HG03108 (cell line): Measurements from ENCODE around the gene ZDBF2.
A peak's percentile ranks its signal among the peaks of the same experiment; 100 is the strongest.
"Not testable (repeated sequence)": the region's sequence is repeated elsewhere in the genome, so short reads cannot be mapped to it uniquely, and the experiment has no call there.

Experiments used
- ATAC-seq: cut with Tn5 transposase; IDR thresholded peaks from one replicate; pipeline ENCODE4 v1.9.1; 2021; ENCODE audit warnings: moderate library complexity; ENCODE audit not compliant: unreplicated experiment

ZDBF2 gene

GRCh38 chr2:206274434-206275311, at the start of gene ZDBF2:
TSS of gene ZDBF2 (plus strand) at chr2:206274663. CDS start at chr2:206281850, 7,187 bp downstream.
- peak; percentile 82 for ATAC-seq

- ATAC-seq, result peak; percentile 90
Measured at GRCh38 chr2:206225435-206226232, 48.8 kb upstream of the ZDBF2 start.

- not testable (repeated sequence) for ATAC-seq
Measured at GRCh38 chr2:206228636-206229035, 45.8 kb upstream of the ZDBF2 start.

GRCh38 chr2:206229642-206230041, 44.8 kb upstream of the ZDBF2 start:
- ATAC-seq, result no peak

GRCh38 chr2:206230060-206230762, 44.3 kb upstream of the ZDBF2 start:
- ATAC-seq, result no peak

GRCh38 chr2:206231669-206232286, 42.7 kb upstream of the ZDBF2 start:
- ATAC-seq, result no peak

GRCh38 chr2:206232287-206233035, 42.0 kb upstream of the ZDBF2 start:
- no peak for ATAC-seq

- ATAC-seq, result no peak
Measured at GRCh38 chr2:206239157-206239556, 35.3 kb upstream of the ZDBF2 start.

GRCh38 chr2:206240327-206240726, 34.1 kb upstream of the ZDBF2 start:
- no peak for ATAC-seq

GRCh38 chr2:206241736-206242135, 32.7 kb upstream of the ZDBF2 start:
- no peak for ATAC-seq

- ATAC-seq, result peak; percentile 51
Measured at GRCh38 chr2:206245265-206245672, 29.2 kb upstream of the ZDBF2 start.

GRCh38 chr2:206250041-206250897, 24.2 kb upstream of the ZDBF2 start:
- ATAC-seq, result no peak

- no peak for ATAC-seq
Measured at GRCh38 chr2:206253125-206253776, 21.2 kb upstream of the ZDBF2 start.

- ATAC-seq, result no peak
Measured at GRCh38 chr2:206253777-206254166, 20.7 kb upstream of the ZDBF2 start.

- no peak for ATAC-seq
Measured at GRCh38 chr2:206255003-206255402, 19.5 kb upstream of the ZDBF2 start.

GRCh38 chr2:206256706-206257205, 17.7 kb upstream of the ZDBF2 start:
- ATAC-seq, result no peak

- no peak for ATAC-seq
Measured at GRCh38 chr2:206257350-206257749, 17.1 kb upstream of the ZDBF2 start.

- no peak for ATAC-seq
Measured at GRCh38 chr2:206257861-206258260, 16.6 kb upstream of the ZDBF2 start.
